ENCODE data around the gene OPA3.

DNA sequence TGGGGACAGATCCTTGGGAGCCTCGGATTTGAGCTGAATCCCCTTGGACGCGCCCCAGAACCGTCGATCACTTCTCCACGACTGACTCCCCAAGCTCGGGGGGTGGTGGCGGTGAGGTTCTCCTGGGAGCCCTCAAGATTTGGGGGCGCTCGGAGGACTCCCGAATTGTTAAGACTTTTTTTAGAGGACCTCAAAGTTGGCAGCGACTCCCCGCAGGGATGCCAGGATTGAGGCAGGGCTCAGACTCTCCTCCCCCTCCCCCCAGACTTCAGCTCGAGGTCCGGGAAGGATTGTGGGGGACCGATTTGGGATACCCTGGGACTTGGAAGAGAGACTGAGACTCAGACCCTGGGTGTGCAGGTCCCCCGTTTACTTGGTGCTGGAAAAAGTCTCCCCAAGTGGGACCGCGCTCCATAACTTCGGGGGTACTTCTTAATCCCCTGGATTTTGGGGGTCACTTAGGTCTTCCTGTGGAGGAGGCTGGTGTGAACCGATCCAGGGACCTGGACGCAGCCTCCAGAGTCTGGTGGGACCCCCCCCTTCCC lies 76.7 kb downstream of the OPA3 start:
- TF ChIP-seq, protein P1, sequence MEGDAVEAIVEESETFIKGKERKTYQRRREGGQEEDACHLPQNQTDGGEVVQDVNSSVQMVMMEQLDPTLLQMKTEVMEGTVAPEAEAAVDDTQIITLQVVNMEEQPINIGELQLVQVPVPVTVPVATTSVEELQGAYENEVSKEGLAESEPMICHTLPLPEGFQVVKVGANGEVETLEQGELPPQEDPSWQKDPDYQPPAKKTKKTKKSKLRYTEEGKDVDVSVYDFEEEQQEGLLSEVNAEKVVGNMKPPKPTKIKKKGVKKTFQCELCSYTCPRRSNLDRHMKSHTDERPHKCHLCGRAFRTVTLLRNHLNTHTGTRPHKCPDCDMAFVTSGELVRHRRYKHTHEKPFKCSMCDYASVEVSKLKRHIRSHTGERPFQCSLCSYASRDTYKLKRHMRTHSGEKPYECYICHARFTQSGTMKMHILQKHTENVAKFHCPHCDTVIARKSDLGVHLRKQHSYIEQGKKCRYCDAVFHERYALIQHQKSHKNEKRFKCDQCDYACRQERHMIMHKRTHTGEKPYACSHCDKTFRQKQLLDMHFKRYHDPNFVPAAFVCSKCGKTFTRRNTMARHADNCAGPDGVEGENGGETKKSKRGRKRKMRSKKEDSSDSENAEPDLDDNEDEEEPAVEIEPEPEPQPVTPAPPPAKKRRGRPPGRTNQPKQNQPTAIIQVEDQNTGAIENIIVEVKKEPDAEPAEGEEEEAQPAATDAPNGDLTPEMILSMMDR (optimal IDR thresholded peaks at IDR 0.05 in 1 of 3, IDR thresholded peaks at IDR 0.05 in 1 of 3, conservative IDR thresholded peaks at IDR 0.05 in 1 of 3; ENCODE audit: extremely low read depth in 1 of 3, insufficient read depth in 2 of 3, low read length in 3 of 3), result no peak
- no peak for TF ChIP-seq EZH2 (IDR thresholded peaks at IDR 0.05; ENCODE audit: low read length)

Data from keratinocyte (primary cell).